HepG2 (cell line): Measurements from ENCODE around the gene CRYGS. TPM values are rescaled to one million over a fixed set of nuclear protein-coding genes. Genes with fewer than 3 reads are reported as not detected.
A peak's percentile ranks its signal among the peaks of the same experiment; 100 is the strongest.

Experiments
- CCAR2 ChIP-seq: fragments of 200-400 bp; formaldehyde crosslinking; optimal IDR thresholded peaks from 2 replicates; pipeline ENCODE3; 2018; ENCODE audit warnings: low read depth, mild to moderate bottlenecking, low read length, moderate library complexity
- ERF ChIP-seq: IDR thresholded peaks from 2 replicates; pipeline ENCODE4 v1.6.1; 2018; ENCODE audit warnings: missing biosample characterization, missing genetic modification reagents
- GABPB1 ChIP-seq: IDR thresholded peaks from 2 replicates; pipeline ENCODE4 v1.6.1; 2016; ENCODE audit warnings: mild to moderate bottlenecking, missing genetic modification reagents, moderate library complexity, missing compliant biosample characterization
- GATA4 ChIP-seq: sonication (generic); IDR thresholded peaks from 2 replicates; pipeline ENCODE4 v1.6.1; 2016; ENCODE audit warnings: antibody characterized with exemption, low read depth, borderline replicate concordance
- GTF3A ChIP-seq: sonication (generic); formaldehyde crosslinking; conservative IDR thresholded peaks from 2 replicates; pipeline ENCODE4 v1.4.0; 2020; ENCODE audit warnings: mild to moderate bottlenecking, missing genetic modification reagents
- ISX ChIP-seq: sonication (generic); formaldehyde crosslinking; conservative IDR thresholded peaks from 2 replicates; pipeline ENCODE4 v1.5.0; 2020; ENCODE audit warnings: missing genetic modification reagents
- JARID2 ChIP-seq: sonication (generic); formaldehyde crosslinking; IDR thresholded peaks from 2 replicates; pipeline ENCODE4 v1.8.1; 2023; ENCODE audit warnings: missing genetic modification reagents, inconsistent platforms; ENCODE audit not compliant: insufficient replicate concordance
- NR2F2 ChIP-seq: IDR thresholded peaks from 2 replicates; pipeline ENCODE4 v1.6.1; 2012; ENCODE audit warnings: low read depth, inconsistent platforms, borderline replicate concordance
- NR3C1 ChIP-seq: sonication (generic); formaldehyde crosslinking; IDR thresholded peaks from 2 replicates; pipeline ENCODE4 v1.4.0; 2020; ENCODE audit warnings: missing genetic modification reagents
- RAD21 ChIP-seq: fragments of 450-650 bp; formaldehyde crosslinking; IDR thresholded peaks from 2 replicates; pipeline ENCODE4 v1.5.0; 2020; ENCODE audit warnings: mild to moderate bottlenecking
- SOX5 ChIP-seq: IDR thresholded peaks from 2 replicates; pipeline ENCODE4 v1.6.1; 2016; ENCODE audit warnings: borderline replicate concordance
- SYNCRIP ChIP-seq: fragments of 200-400 bp; formaldehyde crosslinking; IDR thresholded peaks from 2 replicates; pipeline ENCODE4 v1.6.1; 2018; ENCODE audit warnings: mild to moderate bottlenecking, low read depth, low read length; ENCODE audit not compliant: insufficient read depth
- TRIM24 ChIP-seq: sonication (generic); formaldehyde crosslinking; IDR thresholded peaks from 2 replicates; pipeline ENCODE4 v1.8.0; 2022; ENCODE audit warnings: mild to moderate bottlenecking, missing genetic modification reagents
- XRCC5 ChIP-seq: fragments of 200-400 bp; formaldehyde crosslinking; optimal IDR thresholded peaks from 2 replicates; pipeline ENCODE3; 2017; ENCODE audit warnings: mild to moderate bottlenecking, low read length
- ZFP1 ChIP-seq: IDR thresholded peaks from 2 replicates; pipeline ENCODE4 v1.6.1; 2016
- ZNF256 ChIP-seq: sonication (generic); formaldehyde crosslinking; conservative IDR thresholded peaks from 2 replicates; pipeline ENCODE4 v1.4.0; 2020; ENCODE audit warnings: missing genetic modification reagents
- ZNF274 ChIP-seq: sonication (generic); formaldehyde crosslinking; IDR thresholded peaks from 2 replicates; pipeline ENCODE4 v1.5.1; 2020; ENCODE audit warnings: mild to moderate bottlenecking, missing genetic modification reagents
- ZNF572 ChIP-seq: sonication (generic); formaldehyde crosslinking; IDR thresholded peaks from 2 replicates; pipeline ENCODE4 v1.5.1; 2020; ENCODE audit warnings: mild to moderate bottlenecking, missing genetic modification reagents
- ZNF577 ChIP-seq: sonication (generic); formaldehyde crosslinking; IDR thresholded peaks from 2 replicates; pipeline ENCODE4 v1.4.0; 2020; ENCODE audit warnings: mild to moderate bottlenecking, low read depth, missing genetic modification reagents, borderline replicate concordance
- ZNF607 ChIP-seq: sonication (generic); formaldehyde crosslinking; IDR thresholded peaks from 2 replicates; pipeline ENCODE4 v1.5.1; 2020; ENCODE audit warnings: missing genetic modification reagents, mild to moderate bottlenecking, borderline replicate concordance
- ZNF709 ChIP-seq: sonication (generic); formaldehyde crosslinking; IDR thresholded peaks from 2 replicates; pipeline ENCODE4 v1.5.0; 2020; ENCODE audit warnings: mild to moderate bottlenecking, missing genetic modification reagents
- ZSCAN21 ChIP-seq: sonication (generic); formaldehyde crosslinking; IDR thresholded peaks from 2 replicates; pipeline ENCODE4 v1.8.0; 2022; ENCODE audit warnings: mild to moderate bottlenecking, missing genetic modification reagents, moderate library complexity, borderline replicate concordance
- polyA plus RNA-seq, 8 experiments: library from polyadenylated mRNA; depleted of rRNA in 3 of 8; stranded (reverse) in 7 of 8; unstranded in 1 of 8; fragments of >200 nt; fragmentation: Illumina TruSeq in 4 of 8; extraction: Trizol in 4 of 8; gene quantifications; 2 replicates each; pipeline versions ENCODE4 v1.2.1 to v1.2.3, GENCODE V29; 2011 to 2016; ENCODE audit warnings: low read depth in 4 of 8, missing spikeins in 1 of 8, mixed read lengths in 1 of 8; ENCODE audit not compliant: insufficient read depth in 1 of 8
- total RNA-seq, 5 experiments: library from RNA; depleted of rRNA; stranded (reverse); fragments of >200 nt; fragmentation: Illumina TruSeq; extraction: Trizol; gene quantifications; 2 replicates each; pipeline ENCODE4 v1.2.3, GENCODE V29; 2016; ENCODE audit warnings: low read depth in 1 of 5
- TF ChIP-seq, protein P1 (sequence below): IDR thresholded peaks from 2 replicates; pipeline ENCODE4 v1.4.0; 2020; ENCODE audit warnings: mild to moderate bottlenecking, missing genetic modification reagents
- TF ChIP-seq, protein P2 (sequence below): sonication (generic); formaldehyde crosslinking; IDR thresholded peaks from 2 replicates; pipeline ENCODE4 v1.4.0; 2020; ENCODE audit warnings: missing genetic modification reagents, borderline replicate concordance
- TF ChIP-seq, protein P3 (sequence below): sonication (generic); formaldehyde crosslinking; IDR thresholded peaks from 2 replicates; pipeline ENCODE4 v1.4.0; 2020; ENCODE audit warnings: missing genetic modification reagents, low read depth, mild to moderate bottlenecking, borderline replicate concordance

The CRYGS gene
- total and polyA plus RNA-seq, 2 of the 13 experiments (the other 11 are each of a cell fraction or from before 2014, with no cell fraction given): 2.1 to 6.7 TPM

DNA sequence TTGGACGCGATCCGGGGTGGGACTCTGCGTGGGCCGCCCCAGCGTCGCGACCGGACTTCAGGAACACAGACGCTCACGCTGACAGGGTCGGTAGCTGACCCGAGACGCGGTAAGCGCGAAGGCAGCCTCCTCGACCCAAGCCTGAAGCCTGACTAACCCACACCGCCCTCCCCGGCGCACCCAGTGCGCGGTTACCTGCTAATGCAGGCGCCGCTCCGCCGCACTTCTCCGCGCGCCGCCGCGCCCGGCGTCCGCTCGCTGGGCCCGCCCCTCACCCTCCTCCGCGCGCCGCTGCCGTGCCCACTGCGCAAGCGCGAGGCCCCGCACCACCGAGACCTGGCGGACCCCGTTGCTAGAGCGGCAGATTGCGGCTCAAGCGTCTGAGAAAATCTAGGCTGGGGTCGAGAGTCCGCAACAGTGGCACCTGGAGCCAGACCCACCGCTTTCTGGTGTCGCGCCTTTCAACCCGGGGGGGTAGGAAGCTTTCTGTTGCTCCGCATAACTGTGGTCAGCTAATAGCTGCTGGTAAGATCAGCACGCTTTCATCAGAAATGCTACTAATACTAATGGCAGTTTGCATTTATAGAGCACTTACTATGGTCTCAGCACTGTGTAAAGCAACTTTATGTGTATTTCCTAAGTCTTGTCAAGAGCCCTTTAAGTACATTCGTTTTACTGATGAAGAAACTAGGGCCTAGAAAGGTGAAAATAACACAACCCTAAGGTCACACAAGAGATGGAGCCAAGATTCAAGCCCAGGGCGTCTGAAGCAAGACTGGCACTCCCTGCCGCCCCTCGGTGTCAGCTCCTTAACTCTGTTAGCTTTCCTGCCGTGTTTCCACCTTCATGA lies 23.1 kb upstream of the CRYGS start, which contains the start of gene TBCCD1 (continued):
- peak; percentile 48; the same call in 1 of the 2 replicates for TF ChIP-seq SOX5 (CRISPR knock-in tag)
- TF ChIP-seq ZNF709: peak; percentile 78; the same call in 1 of the 2 replicates
- peak; percentile 18 for TF ChIP-seq ZNF256 (CRISPR knock-in tag)
- 0 out of 2 replicates have a peak, but pooled peaks have one; percentile 28 for TF ChIP-seq ISX (CRISPR knock-in tag)
- TF ChIP-seq ERF (CRISPR knock-in tag): peak; percentile 43; the same call in 1 of the 2 replicates
- TF ChIP-seq ZSCAN21 (CRISPR knock-in tag): peak; percentile 83
- TF ChIP-seq GABPB1 (CRISPR knock-in tag): peak; percentile 76
- 0 out of 2 replicates have a peak, but pooled peaks have one; percentile 56 for TF ChIP-seq ZFP1
- peak; percentile 85 for TF ChIP-seq XRCC5
- no peak for TF ChIP-seq JARID2 (CRISPR knock-in tag)
- TF ChIP-seq, protein P1, sequence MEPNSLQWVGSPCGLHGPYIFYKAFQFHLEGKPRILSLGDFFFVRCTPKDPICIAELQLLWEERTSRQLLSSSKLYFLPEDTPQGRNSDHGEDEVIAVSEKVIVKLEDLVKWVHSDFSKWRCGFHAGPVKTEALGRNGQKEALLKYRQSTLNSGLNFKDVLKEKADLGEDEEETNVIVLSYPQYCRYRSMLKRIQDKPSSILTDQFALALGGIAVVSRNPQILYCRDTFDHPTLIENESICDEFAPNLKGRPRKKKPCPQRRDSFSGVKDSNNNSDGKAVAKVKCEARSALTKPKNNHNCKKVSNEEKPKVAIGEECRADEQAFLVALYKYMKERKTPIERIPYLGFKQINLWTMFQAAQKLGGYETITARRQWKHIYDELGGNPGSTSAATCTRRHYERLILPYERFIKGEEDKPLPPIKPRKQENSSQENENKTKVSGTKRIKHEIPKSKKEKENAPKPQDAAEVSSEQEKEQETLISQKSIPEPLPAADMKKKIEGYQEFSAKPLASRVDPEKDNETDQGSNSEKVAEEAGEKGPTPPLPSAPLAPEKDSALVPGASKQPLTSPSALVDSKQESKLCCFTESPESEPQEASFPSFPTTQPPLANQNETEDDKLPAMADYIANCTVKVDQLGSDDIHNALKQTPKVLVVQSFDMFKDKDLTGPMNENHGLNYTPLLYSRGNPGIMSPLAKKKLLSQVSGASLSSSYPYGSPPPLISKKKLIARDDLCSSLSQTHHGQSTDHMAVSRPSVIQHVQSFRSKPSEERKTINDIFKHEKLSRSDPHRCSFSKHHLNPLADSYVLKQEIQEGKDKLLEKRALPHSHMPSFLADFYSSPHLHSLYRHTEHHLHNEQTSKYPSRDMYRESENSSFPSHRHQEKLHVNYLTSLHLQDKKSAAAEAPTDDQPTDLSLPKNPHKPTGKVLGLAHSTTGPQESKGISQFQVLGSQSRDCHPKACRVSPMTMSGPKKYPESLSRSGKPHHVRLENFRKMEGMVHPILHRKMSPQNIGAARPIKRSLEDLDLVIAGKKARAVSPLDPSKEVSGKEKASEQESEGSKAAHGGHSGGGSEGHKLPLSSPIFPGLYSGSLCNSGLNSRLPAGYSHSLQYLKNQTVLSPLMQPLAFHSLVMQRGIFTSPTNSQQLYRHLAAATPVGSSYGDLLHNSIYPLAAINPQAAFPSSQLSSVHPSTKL (CRISPR knock-in tag): peak; percentile 49
- TF ChIP-seq ZNF274: peak; percentile 30
- TF ChIP-seq GATA4: 0 out of 2 replicates have a peak, but pooled peaks have one; percentile 29
- TF ChIP-seq NR2F2: no peak; the same call in 1 of the 2 replicates
- TF ChIP-seq, protein P2, sequence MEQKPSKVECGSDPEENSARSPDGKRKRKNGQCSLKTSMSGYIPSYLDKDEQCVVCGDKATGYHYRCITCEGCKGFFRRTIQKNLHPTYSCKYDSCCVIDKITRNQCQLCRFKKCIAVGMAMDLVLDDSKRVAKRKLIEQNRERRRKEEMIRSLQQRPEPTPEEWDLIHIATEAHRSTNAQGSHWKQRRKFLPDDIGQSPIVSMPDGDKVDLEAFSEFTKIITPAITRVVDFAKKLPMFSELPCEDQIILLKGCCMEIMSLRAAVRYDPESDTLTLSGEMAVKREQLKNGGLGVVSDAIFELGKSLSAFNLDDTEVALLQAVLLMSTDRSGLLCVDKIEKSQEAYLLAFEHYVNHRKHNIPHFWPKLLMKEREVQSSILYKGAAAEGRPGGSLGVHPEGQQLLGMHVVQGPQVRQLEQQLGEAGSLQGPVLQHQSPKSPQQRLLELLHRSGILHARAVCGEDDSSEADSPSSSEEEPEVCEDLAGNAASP (CRISPR knock-in tag): peak; percentile 61; the same call in 1 of the 2 replicates
- TF ChIP-seq, protein P3, sequence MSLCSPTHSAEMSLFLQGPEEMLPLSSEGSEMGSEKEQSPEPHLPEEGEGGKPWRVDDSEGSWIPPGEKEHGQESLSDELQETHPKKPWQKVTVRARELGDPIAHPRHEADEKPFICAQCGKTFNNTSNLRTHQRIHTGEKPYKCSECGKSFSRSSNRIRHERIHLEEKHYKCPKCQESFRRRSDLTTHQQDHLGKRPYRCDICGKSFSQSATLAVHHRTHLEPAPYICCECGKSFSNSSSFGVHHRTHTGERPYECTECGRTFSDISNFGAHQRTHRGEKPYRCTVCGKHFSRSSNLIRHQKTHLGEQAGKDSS (CRISPR knock-in tag): peak; percentile 82
- TF ChIP-seq TRIM24 (CRISPR knock-in tag): no peak
- no peak for TF ChIP-seq CCAR2
- no peak for TF ChIP-seq SYNCRIP
- no peak for TF ChIP-seq ZNF572 (CRISPR knock-in tag)
- 0 out of 2 replicates have a peak, but pooled peaks have one; percentile 51 for TF ChIP-seq GTF3A (CRISPR knock-in tag)
- peak; percentile 59 for TF ChIP-seq RAD21 (CRISPR knock-in tag)
- no peak for TF ChIP-seq ZNF577 (CRISPR knock-in tag)
- TF ChIP-seq NR3C1 (CRISPR knock-in tag): no peak
- TF ChIP-seq ZNF607 (CRISPR knock-in tag): 0 out of 2 replicates have a peak, but pooled peaks have one; percentile 71
